DOHH2 (cell line): ENCODE measurements around the gene KRTAP2-1.

ENCODE experiments used
- CTCF ChIP-seq: fragments of 200-600 bp; sonication (generic); IDR thresholded peaks from one replicate; pipeline ENCODE4 v1.5.1; 2014; ENCODE audit warnings: antibody characterized with exemption, mild to moderate bottlenecking, low read depth, low read length; ENCODE audit not compliant: poor library complexity, severe bottlenecking
- EZH2phosphoT487 ChIP-seq: fragments of 200-600 bp; sonication (generic); IDR thresholded peaks from 2 replicates; pipeline ENCODE4 v1.6.1; 2017; ENCODE audit warnings: borderline replicate concordance, mild to moderate bottlenecking, antibody characterized with exemption, low read length, moderate library complexity, mixed read lengths

GRCh38 chr17:41052566-41052965, 5.5 kb upstream of the KRTAP2-1 start:
- TF ChIP-seq CTCF (no peak), EZH2phosphoT487 (no peak)
